ENCODE data around the gene OTUB1.

OTUB1 gene

GRCh38 chr11:63997801-63998337 lies 11.6 kb downstream of the OTUB1 start:
- Histone ChIP-seq H3K4me3 (ENCODE audit: low read length) (no peak overlapping the region), H3K4me1 (ENCODE audit: low read length) (no peaks in the 10 kb centered on the region), H3K9me3 (replicated peaks; ENCODE audit: insufficient read depth, low read length) (no peaks in the 10 kb centered on the region), H3K79me2 (ENCODE audit: low read length) (peaks cover 7% of the 10 kb centered on the region; the same call in 1 of the 2 replicates), H3K27me3 (replicated peaks; ENCODE audit: insufficient read depth, low read length) (no peaks in the 10 kb centered on the region), H3K27ac (ENCODE audit: low read length) (no peak overlapping the region), H3K4me2 (ENCODE audit: low read depth, low read length) (no peak overlapping the region), H3F3A (ENCODE audit: insufficient read depth, low read length) (no peaks in the 10 kb centered on the region), H3K36me3 (replicated peaks; ENCODE audit: insufficient read depth, low read length) (no peaks in the 10 kb centered on the region; the same call in 1 of the 2 replicates), H4K20me1 (ENCODE audit: insufficient read depth, low read length) (no peaks in the 10 kb centered on the region), H2AFZ (ENCODE audit: low read length) (no peak overlapping the region), H3K9me2 (replicated peaks; ENCODE audit: insufficient read depth, low read length) (no peaks in the 10 kb centered on the region), H3K9ac (ENCODE audit: low read length) (no peak overlapping the region)
- TF ChIP-seq CTCF (IDR thresholded peaks at IDR 0.05; ENCODE audit: low read length) (no peak), EZH2phosphoT487 (IDR thresholded peaks at IDR 0.05; ENCODE audit: low read length) (no peak), EZH2 (optimal IDR thresholded peaks at IDR 0.05; ENCODE audit: low read depth, low read length) (no peak)
- DNase-seq: no peak

- Histone ChIP-seq H3K9ac (ENCODE audit: low read length) (no peak overlapping the region), H3K4me1 (ENCODE audit: low read length) (no peaks in the 10 kb centered on the region), H3K36me3 (replicated peaks; ENCODE audit: insufficient read depth, low read length) (no peaks in the 10 kb centered on the region; the same call in 1 of the 2 replicates), H3K27ac (ENCODE audit: low read length) (no peak overlapping the region), H3K4me3 (ENCODE audit: low read length) (no peak overlapping the region), H3K4me2 (ENCODE audit: low read depth, low read length) (no peak overlapping the region), H3K9me3 (replicated peaks; ENCODE audit: insufficient read depth, low read length) (no peaks in the 10 kb centered on the region), H3K79me2 (ENCODE audit: low read length) (0 out of 2 replicates have a peak, but pooled peaks cover 3% of the 10 kb centered on the region), H3F3A (ENCODE audit: insufficient read depth, low read length) (no peaks in the 10 kb centered on the region), H3K27me3 (replicated peaks; ENCODE audit: insufficient read depth, low read length) (no peaks in the 10 kb centered on the region), H3K9me2 (replicated peaks; ENCODE audit: insufficient read depth, low read length) (no peaks in the 10 kb centered on the region), H2AFZ (ENCODE audit: low read length) (no peak overlapping the region), H4K20me1 (ENCODE audit: insufficient read depth, low read length) (no peaks in the 10 kb centered on the region)
- DNase-seq: no peak
- no peak for TF ChIP-seq EZH2phosphoT487 (IDR thresholded peaks at IDR 0.05; ENCODE audit: low read length)
- no peak for TF ChIP-seq CTCF (IDR thresholded peaks at IDR 0.05; ENCODE audit: low read length)
- no peak for TF ChIP-seq EZH2 (optimal IDR thresholded peaks at IDR 0.05; ENCODE audit: low read depth, low read length)
These were observed 12.5 kb downstream of the OTUB1 start for GRCh38 chr11:63998558-63999348.

- no peak for DNase-seq
- TF ChIP-seq EZH2 (optimal IDR thresholded peaks at IDR 0.05; ENCODE audit: low read depth, low read length) (no peak), CTCF (IDR thresholded peaks at IDR 0.05; ENCODE audit: low read length) (no peak), EZH2phosphoT487 (IDR thresholded peaks at IDR 0.05; ENCODE audit: low read length) (no peak)
- Histone ChIP-seq H3F3A (ENCODE audit: insufficient read depth, low read length) (no peaks in the 10 kb centered on the region), H3K4me1 (ENCODE audit: low read length) (no peaks in the 10 kb centered on the region), H3K4me2 (ENCODE audit: low read depth, low read length) (peak overlapping the region; percentile 64; the same call in 1 of the 2 replicates), H3K36me3 (replicated peaks; ENCODE audit: insufficient read depth, low read length) (no peaks in the 10 kb centered on the region; the same call in 1 of the 2 replicates), H3K27ac (ENCODE audit: low read length) (no peak overlapping the region), H3K9me3 (replicated peaks; ENCODE audit: insufficient read depth, low read length) (no peaks in the 10 kb centered on the region), H3K9ac (ENCODE audit: low read length) (no peak overlapping the region), H3K9me2 (replicated peaks; ENCODE audit: insufficient read depth, low read length) (no peaks in the 10 kb centered on the region), H2AFZ (ENCODE audit: low read length) (no peak overlapping the region), H3K4me3 (ENCODE audit: low read length) (no peak overlapping the region), H3K27me3 (replicated peaks; ENCODE audit: insufficient read depth, low read length) (no peaks in the 10 kb centered on the region), H4K20me1 (ENCODE audit: insufficient read depth, low read length) (no peaks in the 10 kb centered on the region), H3K79me2 (ENCODE audit: low read length) (no peaks in the 10 kb centered on the region)
These were observed 13.2 kb downstream of the OTUB1 start for GRCh38 chr11:63999349-64000025.
